ENCODE results near the gene DIP2C.

Gene DIP2C

DNA sequence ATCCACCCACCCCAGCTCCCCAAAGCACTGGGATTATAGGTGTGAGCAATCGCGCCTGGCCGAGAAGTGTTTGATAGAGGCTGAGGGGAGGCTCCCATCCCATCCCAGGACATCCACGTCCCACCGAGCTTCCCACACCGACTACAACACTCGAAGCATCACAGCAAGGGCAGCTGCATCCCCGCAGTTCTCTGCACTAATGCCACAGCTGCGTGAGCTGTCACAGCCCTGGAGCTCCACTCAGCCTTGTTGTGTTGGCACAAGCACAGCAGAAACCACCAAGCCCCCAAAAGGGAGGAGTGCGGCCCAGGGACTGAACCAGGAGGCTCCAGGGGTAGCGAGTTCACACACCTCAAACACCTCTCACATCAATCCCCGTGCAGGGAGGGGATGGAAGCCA lies 121.6 kb downstream of the DIP2C start:
- no peak for DNase-seq

DNA sequence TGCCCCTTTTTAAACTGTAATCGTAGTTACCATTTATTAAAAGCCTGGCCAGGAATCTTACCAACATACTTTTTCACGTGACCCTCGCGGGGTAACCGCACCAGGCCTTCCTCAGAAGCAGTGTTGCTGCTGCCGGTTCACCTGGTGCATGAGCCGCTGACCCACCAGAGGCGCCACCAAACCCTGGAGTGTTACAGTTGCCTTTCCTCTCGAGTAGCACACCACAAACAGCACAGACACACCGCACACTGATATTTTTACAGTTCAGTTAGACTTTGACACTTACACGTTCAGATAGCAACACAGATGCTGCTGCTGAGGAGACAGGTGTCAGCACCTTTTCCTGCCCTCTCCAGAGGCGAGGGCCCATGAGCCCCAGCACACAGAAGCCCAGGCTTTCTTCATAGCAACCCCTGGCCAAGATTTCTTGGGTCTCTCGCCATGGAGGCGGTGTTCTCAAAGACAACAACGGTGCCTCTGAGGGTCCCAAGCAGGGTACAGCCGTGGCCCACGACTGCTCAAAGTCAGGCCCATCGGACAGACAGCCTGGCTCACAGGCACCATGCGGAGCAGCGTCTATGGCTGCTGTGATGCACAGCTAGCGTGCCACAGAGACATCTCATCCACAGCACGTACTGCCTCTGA lies 123.1 kb downstream of the DIP2C start:
- no peak for DNase-seq

DNA sequence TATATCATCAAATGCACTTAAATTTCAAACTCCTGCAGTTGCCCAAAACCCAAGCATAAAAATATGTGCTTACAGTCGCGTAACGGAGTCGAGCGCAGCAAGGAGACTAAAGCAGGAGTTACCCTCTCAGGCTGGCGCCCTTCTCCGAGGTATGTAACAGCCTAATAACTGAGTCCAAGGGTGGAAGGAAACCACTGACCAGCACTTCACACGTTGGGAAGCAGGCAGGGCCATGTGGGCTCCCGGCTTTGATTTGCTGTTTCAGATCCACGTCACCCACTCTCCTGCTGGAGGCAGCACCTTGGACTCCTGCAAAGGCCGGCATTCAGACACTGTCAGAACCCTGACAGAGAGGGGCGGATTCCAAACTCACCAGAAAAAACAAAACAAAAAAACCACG lies 123.8 kb downstream of the DIP2C start:
- no peak for DNase-seq

DNA sequence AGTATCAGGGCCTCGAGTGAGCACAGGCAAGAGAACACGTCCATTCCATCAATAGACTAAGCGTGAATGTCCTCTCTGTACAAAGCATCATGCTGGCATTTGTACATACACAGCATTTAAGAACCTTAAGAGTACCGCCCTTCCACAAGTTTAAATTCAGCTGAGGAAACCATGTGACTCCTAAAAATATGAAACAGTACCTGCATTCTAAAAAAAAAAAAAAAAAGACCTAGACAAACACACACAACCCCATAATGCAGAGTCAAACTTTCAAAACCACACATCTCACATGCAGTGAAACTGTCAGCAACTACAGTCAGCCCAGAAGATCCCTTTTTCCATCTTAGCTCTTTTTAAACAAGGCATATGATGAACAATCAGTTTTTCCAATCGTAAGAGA lies 124.3 kb downstream of the DIP2C start:
- DNase-seq: no peak

DNA sequence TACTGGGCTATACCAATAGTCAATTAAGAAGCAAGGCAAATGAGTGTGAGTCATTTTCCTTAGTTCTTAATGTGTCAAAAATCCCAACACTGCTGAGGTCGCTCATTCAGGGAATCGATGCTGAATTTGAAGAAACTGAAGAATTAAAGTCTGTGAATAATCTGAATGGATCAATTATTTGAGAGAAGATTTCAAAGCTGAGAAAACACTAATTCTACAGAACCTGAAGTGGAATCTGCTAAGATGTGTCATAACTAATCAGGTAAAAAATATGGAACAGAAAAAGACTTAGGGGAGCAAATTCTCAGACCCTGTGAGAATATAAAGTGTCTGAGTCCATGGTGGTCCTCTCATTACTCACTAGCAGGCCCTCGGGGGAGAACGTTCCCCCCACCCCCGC lies 125.6 kb downstream of the DIP2C start:
- no peak for DNase-seq

DNA sequence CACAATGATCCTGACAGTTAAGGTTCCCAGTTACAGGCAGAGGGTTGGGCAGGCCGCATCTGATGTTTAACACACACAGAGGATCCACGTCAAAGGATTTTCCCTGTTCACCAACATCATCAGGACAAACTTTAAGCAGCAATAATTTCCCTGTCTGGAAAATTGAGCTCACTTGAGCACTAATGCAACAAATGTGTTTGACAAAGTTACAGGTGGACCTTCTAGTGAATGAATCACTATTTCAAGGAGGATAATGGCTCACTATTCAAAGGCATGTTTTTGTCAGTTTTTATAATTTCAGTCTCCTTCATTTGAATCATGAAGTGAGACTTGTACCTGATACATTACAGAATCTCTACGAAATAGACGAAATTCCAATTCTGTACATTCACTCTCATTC lies 127.3 kb downstream of the DIP2C start:
- no peak for DNase-seq

DNA sequence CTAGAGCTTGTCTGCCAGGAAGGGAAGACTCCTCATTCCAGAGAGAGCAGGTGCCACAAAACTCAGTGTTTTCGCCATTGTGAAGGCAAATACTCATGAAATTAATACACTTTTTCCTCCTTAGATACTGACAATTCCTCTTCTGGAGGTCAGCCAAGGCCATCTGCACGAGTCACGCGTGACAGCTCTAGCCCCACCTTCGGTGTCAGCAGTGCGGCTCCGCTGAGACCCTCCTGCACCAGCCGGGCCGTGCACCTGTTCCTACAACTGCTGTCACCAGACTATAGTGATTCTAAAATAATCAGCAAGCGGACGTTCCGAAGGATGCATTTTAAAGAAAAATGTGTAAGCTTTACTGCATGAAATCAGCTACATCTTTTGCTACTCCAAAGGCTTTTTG lies 127.7 kb downstream of the DIP2C start:
- DNase-seq: no peak

DNA sequence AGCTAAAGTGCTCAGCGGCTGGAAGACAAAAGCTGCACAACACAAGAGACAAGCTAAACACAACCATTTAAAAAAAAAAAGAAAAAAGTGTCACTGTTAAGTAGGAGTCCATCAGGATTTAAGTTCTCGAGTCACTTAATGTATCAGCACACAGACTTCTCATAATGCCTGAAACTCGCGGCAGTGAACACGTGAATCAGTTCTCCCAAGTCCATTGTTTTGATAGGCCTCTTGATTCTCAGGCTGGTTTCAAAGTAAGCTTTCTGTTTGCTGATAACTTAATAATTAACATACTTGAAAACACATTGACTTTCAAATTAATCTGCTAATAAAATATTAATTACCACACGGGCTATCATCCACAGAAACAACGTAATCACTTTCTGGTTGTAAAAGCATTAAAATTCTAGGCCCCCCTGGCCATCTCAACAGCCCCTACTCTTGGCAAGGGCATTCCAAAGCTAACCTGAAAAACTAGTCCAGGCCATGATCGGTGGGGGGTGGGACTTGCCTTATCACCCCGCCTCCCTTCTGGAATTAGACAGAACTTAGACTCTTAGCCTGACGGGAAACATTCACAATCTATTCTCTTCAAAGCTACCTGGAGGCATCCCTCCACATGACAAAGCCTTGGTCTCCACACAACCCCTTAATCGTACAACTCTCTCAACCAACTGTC lies 129.0 kb downstream of the DIP2C start:
- no peak for DNase-seq

DNA sequence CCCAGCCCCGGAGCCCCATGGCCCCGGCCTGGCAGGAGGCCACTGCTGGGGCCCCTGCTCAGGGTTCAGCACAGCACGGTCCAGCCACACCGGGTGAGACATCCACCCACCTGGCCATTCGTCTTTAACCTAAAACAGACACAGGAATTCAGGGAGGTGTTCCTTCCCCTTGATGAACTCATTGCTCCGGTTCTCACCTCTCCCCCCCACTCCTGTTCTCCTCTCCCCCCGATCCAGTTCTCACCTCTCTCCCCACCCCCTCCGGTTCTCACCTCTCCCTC lies 129.8 kb downstream of the DIP2C start:
- DNase-seq: no peak

DNA sequence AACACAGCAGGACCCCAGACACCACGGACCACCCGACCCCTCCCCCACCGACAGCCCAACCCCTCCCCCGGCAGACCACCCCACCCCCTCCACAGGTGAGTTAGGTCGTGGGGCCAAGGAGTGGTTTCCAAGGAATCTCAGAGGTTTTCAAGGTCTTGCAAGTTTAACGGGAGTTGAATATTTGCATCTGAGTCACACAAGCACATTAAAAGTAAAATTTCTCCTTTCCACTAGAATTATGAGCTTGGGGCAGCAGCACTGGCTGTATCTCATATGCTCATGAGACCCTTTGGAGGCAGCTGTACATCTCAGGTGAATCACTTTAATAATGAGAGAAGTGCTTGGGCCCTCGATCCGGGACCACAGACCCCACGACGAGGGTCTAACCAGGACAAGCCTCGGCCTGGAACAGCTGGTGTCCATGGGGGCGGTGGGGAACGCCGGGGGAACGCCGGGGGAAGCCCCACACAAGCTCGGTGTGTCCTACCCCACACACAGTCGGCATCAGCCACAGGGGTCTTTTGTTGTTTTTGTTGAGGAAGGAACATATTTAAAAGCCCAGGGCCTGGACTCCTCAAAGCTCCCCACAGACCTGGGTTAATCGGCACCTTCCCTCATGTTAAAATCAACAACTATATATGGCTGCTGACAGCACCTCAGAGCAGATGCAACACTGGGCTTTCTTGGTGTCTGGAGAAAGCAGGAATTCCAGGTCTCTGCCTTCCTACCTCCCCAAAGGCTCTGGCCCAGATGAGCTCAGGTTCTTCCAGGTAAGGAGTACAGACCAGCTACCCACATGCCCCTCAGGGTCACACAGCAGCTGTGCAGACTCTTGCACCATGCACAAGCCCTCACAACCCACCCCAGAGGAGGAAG lies 130.3 kb downstream of the DIP2C start:
- DNase-seq: no peak

DNA sequence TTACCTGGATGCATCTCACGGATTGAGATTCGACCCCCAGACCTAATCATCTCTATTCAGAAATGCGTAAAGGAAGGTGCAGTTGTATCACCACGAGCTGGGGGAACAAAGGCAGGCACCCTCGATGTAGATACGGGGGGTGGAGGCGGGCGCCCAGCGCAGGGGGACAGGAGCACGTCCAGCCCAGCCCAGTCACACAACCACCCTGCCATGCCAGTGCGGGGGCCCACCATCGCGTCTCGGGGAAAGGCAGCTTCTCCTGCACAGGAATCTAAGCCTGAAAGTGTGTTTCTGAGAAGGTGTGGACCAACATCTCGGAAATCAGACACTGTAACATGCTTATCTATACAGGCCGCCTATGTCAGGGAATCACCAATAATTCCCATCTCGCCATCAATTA lies 131.1 kb downstream of the DIP2C start:
- no peak for DNase-seq

DNA sequence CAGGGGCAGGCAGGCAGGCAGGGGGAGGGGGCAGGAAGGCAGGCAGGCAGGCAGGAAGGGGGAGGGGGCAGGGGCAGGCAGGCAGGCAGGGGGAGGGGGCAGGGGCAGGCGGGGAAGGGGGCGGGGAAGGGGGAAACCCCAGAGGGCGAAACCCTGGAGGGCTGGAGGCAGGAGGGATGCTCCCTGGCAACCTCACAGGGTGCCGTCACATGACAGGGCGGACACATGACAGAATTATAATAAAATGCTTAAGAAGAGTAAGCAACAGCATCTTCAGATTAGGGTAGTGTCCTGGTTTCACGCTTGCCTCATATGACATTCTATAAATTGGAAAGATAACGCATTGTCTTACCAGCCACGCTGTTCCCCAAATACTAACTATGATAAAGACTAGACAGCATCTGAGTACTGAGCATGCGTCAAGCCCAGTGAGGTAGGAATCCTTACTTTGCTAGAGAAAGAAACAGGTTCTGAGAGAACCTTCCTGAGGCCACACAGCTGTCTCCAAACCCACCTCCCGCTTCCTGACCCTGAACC lies 131.6 kb downstream of the DIP2C start:
- no peak for DNase-seq

DNA sequence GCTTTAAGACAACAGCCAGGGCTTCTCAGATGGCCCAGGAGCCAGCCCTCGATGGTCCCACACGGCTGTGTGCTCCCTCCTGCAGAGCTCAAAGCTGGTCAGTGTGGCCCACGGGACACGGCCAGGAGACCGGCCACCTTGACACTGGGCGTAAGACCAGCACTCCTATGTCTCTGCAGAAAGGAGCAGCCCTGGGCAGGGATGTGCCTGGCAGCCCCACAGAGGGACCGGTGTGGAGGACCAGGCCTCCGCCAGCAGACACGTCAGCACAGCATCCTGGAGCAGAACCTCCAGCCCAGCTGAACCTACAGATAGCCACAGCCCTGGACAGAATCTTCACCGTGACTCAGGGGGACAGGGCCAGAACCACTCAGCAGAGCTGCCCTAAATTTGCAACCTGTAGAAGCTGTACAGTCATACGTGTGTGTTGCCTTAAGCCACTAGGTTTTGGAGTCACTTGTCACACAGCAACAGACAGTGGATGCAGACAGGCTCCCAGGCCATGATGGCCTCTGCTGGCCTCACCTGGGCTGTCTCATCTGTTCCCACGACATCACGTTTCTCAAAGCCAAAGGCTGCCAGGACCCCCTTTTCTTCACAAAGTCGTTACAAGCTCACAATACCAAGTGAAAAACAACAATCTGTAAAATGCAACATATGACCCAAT lies 132.4 kb downstream of the DIP2C start:
- no peak for DNase-seq

DNA sequence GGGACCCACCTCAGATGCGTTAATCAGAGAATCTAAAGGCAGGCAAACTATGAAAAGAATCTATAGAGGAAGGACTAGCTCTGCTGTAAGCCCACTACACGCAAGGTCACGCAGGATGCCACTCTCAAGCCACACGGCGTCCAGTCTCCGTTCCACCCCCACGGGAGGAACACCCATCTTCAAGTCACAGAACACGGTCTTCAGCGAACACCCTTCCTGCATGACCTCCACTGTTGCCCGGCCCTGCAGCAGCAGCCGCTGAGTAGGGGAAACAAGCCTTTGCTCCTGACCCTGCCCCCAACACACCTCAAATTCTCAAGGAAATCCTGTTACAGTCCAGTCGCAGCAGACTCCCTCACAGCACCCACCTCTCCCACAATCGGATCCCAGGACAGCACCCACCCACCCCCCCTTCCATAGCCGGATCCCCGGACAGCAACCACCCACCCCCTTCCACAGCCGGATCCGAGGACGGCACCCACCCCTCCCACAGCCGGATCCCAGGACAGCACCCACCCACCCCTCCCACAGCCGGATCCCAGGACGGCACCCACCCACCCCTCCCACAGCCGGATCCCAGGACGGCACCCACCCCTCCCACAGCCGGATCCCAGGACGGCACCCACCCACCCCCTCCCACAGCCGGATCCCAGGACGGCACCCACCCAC lies 133.7 kb downstream of the DIP2C start:
- DNase-seq: no peak

DNA sequence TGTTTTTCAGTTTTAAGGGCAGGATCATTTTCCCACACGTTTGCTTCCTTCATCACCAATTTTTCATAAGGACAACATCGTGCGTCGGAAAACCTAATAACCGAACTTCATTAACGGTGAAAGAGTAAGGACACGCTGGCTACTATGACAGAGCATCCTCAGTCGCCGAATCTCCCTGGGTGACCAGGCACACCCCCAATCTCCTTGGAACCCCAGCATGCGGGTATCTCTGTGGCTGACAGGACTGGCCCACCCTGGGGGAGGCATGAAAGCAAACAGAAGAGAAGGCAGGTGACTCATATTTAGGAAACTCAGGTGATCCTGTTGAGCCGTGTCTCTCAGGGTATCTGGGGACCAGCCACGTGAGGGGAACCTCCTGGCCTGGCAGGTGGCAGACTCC lies 134.2 kb downstream of the DIP2C start:
- DNase-seq: no peak

DNA sequence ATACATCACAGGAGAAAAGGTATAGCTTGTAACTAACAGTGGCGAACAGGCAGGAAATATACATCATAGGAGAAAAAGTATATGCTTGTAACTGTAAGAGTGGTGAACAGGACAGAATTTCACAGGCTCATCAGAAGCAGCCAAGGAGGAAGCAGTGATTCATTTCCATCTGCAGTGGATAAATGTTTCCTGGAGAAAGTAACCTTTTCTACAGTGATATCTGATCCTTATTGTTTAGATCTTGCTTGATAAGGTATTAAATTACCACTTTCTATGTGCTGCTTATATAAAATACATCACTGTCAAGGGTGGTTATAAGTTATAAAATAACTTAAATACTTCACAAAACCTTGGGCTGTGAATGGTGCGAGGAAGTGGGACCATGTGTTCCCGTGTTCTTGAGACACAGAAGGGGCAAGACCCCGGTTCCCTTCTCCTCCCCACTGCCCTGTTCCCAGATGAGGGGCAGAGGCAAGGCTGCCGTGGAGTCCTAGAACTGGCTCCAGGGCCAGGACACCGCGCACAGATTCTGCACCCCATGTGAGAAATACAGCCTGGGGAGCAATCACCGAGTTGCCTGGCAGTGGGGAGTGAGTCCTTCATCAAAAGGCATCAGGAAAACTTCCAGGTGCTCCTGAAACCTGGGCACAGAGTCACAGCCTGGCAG lies 135.2 kb downstream of the DIP2C start:
- no peak for DNase-seq

DNA sequence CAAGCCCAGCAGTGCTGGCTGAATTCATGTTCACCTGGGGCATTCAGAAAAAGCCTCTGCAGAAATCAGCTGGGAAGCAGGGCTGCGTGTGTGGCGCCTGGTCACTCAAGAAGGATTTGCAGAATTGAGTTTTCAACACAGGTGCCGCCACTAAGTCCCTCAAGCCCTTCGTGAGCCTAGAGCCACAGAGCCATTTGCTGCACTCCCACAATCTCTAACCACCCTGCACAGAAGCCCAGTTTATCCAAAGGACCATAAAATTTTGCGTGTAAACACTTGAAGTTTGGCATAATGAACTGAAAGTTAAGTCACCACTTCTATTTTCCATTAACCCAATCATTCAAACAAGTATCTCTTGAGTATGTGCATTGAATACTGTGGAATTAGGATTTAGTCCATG lies 136.2 kb downstream of the DIP2C start:
- no peak for DNase-seq

DNA sequence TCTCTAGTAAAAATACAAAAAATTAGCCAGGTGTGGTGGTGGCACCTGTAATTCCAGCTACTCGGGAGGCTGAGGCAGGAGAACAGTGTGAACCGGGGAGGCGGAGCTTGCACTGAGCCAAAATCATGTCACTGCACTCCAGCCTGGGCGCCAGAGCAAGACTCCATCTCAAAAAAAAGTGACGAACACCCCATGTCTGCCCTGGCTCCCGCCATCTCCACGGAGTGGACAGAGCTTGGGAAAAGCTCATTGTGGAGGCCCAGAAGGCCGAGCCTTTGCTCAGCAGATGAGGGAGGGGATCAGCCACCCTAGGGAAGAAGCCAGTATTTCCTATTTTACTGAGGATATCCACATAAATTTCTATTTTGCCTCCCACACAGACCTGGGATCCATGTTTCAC lies 136.8 kb downstream of the DIP2C start:
- no peak for DNase-seq

DNA sequence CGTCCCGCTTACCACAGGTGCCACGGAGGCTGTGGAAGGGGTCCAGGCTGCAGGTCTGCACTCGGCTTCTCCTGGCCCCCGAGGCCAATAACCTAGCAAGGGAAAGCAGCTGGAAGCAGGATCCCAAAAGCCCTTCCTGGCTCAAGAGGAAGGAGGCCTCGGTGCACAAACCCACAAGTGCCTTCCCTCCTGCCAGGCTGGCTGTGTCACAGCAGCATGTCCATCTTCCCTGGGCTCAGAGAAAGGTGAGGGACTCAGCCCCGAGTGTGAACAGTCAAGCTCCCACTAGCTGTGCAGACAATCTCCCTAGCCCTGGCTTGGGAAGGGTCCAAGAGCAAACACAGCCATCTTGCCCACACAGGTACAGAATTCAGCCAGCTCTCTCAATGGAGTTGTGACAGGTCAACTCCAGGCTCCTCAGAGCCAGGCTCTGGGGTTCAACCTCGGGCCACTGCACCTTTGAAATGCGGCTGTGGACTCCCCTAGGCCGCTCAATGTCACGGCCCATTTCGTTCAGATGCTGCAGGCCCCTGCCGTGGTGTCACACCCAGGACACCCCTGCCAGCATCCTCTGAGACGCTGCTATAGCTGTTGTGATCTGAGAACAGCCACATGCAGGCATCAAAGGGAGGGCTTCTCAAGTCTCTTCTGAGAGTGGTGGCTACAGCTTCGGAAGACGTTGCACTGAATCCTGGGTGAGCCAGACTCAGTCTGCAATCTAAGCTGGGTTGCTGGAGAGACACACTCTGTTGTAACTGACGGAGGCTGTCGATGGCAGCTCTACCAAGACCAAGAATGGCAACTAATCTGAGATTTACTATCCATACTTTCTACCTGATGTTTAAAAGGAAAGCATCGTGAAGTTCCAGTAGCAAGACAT lies 137.9 kb downstream of the DIP2C start:
- DNase-seq: no peak

DNA sequence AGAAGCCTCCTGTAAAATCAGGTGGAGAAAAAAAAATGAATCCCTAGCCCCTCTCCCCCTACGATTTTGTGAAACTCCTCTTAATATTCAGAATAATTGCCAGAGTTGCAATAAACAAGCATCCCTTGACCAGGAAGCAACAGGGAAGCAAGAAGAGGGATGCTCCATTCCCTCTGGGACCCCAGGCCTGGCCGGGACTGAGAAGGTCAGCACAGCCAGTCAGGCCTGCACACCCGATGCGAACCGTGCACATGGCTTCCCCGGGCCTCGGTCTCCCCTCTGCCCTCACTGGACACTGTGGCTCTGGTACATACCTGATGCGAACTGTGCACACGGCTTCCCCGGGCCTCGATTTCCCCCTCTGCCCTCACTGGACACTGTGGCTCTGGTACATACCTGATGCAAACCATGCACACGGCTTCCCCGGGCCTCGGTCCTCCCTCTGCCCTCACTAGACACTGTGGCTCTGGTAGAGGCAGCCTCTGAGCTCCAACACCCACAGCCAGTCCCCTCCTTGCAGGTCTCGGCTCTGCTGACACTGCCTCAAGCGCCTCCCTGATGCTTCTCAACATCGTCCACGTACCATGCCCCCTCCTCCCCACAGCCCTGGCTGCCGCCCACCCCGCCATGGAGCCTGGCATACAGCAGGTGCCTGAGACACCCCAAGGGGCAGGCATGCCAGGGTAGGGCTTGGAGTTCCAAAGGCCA lies 138.6 kb downstream of the DIP2C start:
- no peak for DNase-seq

DNA sequence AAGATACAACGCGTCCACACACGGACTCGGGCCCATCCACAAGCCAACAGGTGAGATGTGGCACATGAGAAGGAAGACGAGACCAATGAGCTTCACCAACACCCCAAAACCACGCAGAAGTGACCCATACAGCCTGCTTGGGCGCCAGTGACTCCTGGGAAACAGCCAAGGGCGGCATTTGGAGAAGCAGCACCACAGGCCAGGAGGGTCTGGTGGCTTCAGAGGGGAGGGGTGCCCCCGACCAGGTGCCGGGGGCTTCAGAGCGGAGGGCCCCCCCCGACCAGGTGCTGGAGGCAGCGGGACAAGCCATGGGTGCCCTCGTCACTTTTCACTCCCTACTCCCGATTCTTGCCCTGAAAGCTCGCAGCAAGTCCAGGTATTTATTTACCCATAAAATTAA lies 140.1 kb downstream of the DIP2C start:
- no peak for DNase-seq

All from SW 1271 (cell line).